GM18909 (cell line): Measurements from ENCODE around the gene ITPR2.

Source experiments
- ATAC-seq: cut with Tn5 transposase; IDR thresholded peaks from one replicate; pipeline ENCODE4 v1.9.1; 2021; ENCODE audit warnings: mild to moderate bottlenecking; ENCODE audit not compliant: unreplicated experiment, poor library complexity

The ITPR2 gene

DNA sequence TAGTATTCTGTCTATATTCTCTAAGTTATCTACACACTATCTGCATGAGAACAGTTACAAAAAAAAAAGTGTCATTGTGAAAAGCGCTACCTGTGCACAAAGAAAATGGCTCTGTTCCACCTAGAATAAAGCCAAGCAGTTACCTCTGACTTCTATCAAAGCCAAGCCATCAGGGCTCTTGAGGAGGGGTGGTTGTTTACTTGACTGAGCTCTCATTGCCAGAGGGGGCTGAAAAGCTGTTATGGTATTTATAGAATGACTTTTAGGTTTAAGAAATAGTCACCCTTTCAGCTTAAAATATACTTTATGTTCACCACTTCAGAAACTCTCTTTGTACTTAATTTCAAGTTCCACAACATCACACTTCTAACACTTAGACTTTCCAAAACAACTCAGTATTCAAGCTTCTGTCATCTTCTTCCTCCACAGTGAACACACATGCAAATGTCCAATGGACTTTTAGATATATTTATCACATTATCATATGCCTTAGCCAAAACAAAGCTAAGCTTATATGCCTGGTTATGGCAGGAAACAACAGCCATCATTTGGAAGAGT is 7.5 kb downstream of the ITPR2 start:
- no peak for ATAC-seq

DNA sequence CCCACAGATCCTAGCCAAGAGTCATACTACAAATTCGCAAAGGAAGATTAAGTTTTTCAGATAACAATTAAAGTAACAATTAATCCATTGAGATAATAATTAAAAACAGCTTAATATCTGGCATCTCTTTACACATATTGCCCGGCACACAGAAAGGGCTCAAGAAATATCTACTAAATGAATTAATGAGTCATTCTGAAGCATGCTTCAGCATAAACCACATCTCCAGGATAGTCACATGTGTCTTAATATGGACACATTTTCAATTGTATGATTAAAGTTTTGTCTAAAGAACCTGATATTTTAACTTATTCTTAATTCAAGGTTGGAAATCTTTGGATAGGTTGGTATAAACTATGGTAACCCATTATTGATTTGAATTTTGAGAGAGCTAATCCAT is 9.6 kb downstream of the ITPR2 start:
- no peak for ATAC-seq

DNA sequence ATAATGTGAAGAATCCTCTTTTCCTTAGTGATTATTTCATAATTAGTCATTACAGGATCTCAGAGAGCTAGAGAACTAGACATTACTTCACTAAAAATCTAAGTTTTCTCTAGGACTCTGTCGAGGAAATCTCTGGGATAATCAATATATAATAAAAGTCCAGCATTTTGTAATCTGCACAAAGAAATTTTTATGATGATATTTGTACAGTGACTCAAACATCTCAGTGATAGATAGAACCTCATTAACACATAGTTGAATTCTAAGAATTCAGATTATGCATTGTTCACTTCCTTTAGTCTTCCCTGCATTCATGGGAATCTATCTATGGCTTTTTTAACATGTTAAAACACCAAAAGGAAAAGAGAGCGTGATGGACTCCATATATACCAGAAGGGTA is 11.0 kb downstream of the ITPR2 start:
- ATAC-seq = no peak

DNA sequence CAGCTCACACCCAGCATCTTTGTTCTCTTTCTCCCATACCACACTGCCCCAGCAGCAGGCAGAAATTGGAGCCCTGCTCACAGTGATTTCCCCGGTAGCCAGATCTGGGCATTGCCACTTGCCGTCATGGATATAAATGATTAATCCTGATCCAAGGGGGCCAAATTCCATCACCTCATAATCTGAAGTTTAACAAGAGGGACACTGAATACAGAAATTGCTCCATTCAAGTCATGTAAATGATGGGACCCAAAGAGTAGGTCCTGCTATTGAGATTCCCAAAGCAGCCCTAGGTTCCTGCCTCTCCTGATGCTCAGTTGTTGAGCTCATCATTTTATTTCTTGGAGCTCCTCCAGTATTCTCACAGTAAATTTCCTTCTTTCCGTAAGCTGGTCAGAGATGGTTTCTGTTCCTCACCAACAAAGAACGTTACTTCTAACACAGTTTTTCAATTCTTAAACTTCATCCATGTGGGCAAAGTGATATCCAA is 11.7 kb downstream of the ITPR2 start:
- ATAC-seq = no peak

DNA sequence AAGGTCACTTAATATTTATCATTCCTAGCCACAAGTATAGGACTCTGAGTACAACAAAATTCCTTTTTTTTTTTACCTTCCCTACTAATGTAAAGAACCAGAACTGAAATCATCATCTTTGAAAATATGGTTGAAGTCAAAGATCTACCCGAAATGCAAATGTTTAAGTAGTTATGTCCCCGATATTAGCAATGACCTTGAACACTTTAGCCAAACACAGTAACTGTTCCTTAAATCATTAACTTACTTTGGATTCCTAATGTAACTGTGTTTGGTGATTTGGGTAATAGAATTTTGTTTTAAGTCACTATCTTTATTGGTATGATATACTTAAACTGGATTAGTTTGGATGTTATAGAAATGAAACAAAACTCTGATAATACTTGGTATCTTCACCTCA is 14.4 kb downstream of the ITPR2 start:
- ATAC-seq = no peak

DNA sequence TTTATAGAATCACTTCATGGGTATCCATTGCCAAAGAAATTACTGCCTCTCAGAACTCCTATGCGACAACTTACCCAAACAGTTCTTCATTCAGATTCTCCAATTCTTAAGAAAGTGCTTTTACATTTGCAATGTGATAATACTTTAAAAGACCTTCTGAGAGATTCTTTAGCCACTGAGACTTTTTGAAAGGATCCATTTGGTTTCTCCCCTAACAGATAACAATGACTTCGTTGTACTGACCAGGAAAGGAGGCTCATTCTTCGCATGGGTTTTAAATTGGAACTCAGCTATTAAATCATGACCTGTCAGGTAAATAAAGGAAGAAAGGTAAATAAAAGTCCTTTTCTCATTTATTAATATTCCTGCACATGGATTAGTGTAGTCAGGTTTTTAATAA is 14.8 kb downstream of the ITPR2 start:
- ATAC-seq = no peak

DNA sequence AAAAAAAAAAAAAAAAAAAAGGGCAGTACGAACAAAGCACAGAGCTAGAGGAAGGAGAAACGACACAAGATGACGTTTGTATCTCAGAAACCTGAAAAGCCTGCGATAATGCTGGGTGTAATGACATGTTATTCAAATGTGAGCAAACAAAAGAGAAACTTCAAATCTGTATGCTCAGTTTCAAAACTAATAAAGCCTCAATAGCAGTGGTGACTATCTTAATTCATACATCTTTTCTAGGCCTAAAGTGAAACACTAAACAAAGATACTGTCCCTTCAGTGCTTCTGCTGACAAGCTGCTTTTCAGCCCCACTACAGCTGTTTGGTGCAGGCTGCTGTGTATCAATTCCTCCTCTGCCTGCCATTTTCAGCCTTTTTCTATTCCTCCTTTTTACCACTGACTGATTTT is 15.8 kb downstream of the ITPR2 start:
- ATAC-seq = peak; percentile 86

DNA sequence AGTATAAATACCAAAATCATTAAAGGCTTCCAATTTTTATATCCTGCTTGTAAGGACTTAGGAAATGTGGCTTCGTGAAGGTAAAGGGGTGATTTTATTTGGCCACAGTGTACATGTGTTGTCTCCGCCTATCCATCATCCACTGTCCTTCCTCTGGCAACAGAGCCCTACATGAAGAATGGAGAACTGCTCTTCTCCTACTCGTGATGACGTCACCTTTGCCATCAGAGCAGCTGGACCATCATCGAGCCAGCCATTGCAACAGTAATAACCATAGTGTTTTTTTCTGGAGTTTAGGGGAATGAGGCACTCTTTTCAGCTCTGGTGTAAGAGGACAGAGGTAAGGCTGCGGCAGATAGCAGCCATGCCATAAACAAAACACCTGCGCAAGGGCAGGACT is 19.2 kb downstream of the ITPR2 start:
- no peak for ATAC-seq

DNA sequence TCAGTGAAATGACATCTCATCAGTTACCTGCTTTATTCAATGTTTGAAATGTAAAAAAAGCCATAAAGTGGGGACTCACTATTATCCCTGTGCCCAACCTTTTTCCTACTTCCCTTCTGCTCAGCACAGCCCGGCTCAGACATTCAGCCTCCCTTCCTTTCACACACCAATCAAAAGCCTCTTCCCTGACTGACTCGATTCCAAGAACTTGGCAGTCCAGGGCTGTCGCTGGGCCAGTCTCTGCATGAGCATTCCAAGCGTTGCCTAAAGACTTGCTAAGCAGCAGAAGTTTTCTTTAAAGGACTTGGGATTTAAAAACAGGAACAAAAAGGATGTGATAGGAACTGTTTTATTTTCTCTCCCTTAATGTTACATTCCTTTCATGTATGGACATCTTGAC is 22.7 kb downstream of the ITPR2 start:
- no peak for ATAC-seq

DNA sequence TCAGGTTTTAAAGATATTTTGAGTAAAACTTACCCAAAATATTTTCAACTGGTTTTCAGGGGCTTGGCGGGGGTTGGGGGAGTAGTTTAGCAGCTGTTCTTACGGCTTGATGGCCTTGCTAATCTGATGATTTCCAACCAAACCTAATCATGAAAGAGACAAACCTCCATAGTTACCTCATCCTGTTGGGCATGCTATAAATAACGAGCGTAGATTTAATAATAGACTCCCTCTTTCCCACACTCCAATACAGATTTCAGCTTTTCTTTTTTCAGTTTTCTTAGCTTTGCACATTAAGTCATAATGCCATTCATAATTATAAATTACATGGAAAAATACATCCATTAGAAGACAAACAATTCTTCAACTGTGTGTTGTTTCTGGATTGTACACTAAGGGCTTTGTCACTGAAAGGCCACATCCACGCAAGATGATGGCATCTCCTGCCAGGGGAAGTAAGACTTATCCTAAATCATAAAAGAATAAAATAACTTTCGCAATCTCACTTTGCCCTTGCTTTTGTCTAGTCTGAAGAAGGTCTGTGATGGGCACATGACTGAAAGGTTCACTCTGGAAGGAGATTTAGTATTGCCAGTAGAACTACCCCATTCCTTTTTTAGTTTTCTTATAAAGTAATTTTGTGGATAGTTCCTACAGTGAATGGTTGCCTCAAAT is 23.2 kb downstream of the ITPR2 start:
- ATAC-seq = no peak

DNA sequence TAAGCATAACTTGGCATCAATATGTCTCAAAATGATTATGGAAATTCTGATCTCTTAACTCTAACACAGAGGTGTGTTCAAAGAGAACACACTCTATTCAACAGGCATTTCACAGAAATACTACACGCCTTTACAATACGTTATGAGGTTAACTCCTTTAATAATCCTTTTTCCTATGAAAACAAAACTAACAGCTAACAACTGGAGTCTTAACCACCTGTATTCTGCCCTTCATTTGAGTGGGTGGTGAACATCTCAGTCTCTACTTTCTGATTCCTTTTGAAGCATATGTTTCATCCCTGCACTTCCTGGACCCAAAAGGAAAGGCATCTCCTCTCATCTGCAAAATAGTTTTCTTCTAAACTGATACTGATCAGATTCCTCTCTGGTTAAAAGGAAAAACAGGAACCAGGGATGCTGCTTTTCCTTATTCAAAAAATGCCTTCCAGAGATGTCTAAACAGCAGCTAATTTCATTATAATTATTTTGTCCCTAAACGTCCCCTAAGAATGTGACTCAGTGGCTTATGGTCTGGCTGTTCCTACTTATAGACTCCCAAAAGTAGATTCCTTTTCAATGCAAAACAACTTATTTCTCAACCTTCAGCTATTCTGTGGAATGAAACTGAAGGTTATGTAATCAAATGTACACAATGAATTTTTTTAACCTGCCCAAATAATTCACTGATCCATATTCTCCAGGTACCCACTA is 24.1 kb downstream of the ITPR2 start:
- ATAC-seq = no peak

DNA sequence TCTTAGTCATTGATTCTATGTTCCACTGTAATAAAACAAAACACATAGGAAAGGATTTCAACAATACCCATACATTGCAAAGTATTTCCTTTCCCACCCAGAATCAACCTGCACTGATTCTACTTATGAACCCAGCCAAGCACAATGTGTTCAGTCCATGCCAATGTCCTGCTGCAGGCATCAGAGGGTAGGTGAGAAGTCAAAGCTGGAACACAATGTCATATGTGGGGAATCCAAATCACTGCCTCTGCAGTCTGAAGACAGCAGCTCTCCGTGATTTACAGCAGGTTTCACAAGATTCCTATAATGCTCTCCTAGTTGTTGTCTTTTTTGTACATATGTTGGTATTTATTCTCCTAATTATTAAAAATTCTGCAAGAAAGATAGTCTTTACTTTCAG is 25.7 kb downstream of the ITPR2 start:
- ATAC-seq = no peak

DNA sequence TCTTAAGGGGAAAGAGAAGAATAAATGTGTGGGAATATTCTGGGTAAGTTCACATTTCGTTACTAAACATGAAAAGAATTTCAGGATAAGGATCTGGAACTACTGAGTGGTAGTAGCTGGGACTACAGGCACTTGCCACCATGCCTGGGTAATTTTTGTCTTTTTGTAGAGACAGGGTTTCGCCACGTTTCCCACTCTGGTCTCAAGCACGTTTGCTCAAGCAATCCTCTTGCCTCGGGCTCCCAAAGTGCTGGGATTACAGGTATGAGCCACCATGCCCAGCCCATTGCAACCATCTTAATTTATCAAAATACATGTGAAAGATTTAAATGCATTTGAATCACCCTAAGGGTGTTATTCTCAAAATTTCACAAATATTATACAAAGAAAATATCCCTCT is 26.4 kb downstream of the ITPR2 start:
- no peak for ATAC-seq

DNA sequence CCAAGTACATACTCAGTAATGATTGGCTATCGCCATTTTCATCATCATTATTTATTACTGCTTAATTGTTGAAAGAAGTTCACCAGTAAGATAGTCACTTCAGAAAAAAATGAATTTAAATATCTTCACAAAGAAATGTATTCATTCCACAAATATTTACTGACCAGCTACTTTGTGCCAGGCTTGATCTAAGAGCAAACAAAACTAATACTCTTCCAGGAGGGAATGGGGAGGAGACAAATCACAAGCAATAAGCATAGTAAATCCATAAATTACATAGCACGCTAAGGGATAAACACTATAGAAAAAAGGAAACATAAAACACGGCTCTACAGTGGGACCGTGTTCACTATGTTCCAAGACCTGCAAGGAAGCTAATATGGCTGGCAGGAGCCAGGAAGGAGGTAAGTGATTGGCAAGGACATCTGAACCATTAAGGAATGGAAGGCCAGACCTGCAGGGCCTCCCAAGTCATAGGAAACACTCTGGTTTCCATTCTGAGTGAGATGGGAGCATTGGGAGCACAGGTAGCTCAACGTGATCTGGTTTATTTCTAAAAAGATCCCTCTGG is 27.5 kb downstream of the ITPR2 start:
- no peak for ATAC-seq

DNA sequence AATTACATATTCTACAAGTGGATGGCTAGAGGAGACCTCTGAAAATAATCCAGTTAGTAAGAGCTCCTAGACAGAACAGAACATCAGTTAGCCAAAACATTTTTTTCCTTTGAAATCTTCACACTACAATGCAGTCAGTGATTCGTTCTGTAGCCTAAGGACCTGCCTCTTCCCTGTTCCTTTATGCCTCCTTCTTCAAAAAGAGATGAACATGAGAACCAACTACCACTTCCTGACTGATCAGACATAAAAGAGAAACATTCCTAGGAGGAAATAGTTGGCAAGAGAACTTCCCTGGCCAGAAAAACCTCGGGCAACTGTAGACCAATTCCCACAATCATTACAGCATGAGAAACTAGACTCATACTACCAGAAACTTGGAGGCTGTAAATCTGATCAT is 29.4 kb downstream of the ITPR2 start:
- ATAC-seq = no peak

DNA sequence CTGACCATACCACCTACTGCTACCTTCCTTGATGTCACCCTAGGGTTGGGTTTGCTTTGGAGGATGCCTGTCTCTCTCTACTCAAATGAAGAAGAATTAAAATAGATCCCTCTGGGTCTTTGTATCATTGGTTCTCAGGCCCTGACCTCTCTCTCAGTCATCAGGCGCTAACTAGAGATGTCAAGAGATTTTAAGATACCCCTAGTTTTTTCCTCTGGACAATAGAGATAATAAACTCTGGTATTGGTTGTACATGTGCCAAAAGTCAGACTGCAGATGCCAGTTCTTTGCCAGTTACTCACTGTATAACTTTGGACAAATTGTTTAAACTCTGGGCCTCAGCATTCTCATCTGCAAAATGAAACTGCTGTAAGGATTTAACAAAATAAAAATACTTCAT is 31.5 kb downstream of the ITPR2 start:
- ATAC-seq = no peak

DNA sequence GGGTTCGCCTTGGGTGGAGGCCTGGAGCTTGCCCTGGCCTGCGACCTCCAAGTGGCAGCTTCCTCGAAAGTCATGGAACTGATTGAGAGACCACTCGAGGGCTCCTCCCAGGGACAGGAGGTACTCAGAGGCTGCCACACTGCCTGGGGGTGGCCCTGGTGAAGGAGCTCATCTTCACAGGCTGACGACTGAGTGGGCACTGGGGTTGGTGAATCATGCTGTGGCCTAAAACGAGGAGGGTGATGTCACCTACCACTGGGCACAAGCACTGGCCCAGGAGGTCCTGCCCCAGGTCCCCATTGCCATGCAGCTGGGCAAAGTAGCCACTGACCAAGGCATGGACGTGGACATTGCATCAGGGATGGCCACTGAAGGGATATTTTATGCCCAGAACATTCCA is 32.1 kb downstream of the ITPR2 start:
- no peak for ATAC-seq

DNA sequence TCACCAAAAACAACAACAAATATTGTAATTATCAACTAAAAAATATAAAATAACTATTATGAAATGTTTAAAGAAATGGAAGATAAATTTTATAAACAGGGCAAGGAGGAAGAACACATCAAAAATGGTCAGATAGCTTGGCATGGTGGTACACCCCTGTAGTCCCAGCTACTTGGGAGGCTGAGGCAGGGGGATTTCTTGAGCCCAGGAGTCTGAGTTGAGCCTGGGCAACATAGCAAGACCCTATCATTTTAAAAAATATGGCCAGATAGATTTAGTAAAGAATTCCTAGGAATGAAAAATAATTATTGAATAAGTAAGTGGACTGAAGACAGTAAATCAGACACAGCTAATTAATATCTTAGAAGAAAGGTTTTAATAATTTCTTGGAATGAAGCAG is 32.6 kb downstream of the ITPR2 start:
- no peak for ATAC-seq

DNA sequence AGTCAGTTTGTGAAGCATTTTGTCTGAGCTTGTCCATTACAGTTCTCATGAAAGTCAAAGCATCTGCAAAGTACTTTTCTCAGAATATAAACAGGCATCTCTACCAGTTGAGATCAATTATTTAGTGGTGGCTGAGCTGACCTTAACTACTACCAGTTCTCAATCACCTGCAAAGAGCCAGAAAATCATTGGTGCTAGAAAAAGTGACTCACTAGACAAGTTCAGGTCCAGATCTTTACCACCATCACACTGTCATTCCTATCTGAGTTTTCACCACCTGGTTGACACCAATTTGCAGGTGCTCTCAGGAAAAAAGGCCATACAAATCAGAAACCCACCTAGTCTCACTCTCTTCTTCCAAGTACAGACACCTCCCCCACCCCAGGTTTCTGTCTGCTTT is 33.3 kb downstream of the ITPR2 start:
- no peak for ATAC-seq

DNA sequence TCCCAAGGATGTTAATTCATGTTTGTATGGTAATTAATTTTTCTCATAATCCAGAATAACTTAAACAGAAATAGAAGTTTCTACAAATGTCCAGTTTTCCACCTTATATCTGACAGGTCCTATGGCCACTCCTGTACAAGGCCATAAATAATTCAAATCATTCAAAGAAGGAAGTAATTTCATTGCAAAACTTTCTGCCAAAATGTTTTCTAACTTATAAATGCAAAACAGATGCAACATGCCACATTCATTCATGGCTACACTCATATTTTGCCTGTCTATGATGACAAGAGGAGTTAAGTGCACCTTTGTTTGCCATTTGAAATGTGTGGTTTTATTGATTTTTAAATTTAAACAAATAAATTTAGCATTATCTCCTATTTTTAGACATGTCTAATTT is 34.4 kb downstream of the ITPR2 start:
- ATAC-seq = no peak

DNA sequence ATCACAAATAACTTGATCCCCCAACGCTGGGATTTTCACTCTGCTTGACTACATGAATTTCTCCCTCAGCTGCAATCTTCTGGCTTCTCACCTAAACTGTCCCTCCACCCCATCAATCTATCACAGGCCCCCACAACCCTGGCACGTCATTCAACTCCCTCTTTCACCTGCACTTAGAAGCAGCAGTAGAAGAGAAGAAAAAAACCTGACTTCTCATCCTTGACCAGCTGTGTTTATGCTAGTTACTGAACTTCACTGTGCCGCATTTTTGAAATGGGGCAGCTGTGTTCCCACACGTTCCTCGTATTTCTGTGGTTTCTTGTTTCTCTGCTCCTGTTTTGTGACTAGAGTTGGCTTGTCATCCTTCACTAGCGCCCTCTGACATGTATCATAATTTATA is 35.0 kb downstream of the ITPR2 start:
- ATAC-seq = no peak

DNA sequence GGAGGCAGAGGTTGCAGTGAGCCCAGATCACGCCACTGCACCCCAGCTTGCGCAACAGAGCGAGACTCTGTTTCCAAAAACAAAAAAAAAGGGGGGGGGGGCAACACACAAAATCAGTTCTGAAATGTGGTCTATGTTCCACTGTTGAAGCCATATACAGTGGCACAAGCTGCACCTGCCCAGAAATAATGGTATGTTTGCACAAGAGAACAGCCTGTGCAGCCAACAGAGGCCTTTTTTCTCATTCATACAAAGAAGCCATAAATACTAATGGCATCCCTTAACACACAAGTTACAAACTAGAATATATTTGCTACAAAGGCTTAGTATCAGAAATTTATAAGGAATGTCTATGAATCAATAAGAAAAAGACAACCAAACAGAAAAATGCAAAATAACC is 37.1 kb downstream of the ITPR2 start:
- ATAC-seq = no peak
